ENCODE data around the gene NAALADL2.

DNA sequence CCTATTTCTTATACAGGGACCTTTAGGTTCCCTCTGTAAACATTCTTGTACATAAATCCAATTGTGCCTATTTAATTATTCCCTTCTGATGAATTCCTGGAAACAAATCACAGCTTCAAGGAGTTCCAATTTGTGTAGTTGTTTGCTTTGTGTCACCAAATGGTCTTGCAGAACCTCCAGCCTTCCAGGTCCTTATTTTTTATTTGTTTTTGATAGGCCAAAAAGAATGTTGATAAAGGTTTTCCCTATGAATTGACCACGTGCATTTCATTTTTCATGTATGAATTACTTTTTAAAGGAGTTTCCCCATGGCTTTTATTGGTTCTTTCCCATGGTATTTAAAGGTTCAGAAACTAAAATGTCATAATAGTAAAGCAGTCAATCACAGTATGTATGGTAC is 243.0 kb downstream of the NAALADL2 start:
- no peak for TF ChIP-seq TAF1 (IDR thresholded peaks at IDR 0.05; ENCODE audit: low read depth)
- TF ChIP-seq, protein P1, sequence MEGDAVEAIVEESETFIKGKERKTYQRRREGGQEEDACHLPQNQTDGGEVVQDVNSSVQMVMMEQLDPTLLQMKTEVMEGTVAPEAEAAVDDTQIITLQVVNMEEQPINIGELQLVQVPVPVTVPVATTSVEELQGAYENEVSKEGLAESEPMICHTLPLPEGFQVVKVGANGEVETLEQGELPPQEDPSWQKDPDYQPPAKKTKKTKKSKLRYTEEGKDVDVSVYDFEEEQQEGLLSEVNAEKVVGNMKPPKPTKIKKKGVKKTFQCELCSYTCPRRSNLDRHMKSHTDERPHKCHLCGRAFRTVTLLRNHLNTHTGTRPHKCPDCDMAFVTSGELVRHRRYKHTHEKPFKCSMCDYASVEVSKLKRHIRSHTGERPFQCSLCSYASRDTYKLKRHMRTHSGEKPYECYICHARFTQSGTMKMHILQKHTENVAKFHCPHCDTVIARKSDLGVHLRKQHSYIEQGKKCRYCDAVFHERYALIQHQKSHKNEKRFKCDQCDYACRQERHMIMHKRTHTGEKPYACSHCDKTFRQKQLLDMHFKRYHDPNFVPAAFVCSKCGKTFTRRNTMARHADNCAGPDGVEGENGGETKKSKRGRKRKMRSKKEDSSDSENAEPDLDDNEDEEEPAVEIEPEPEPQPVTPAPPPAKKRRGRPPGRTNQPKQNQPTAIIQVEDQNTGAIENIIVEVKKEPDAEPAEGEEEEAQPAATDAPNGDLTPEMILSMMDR (IDR thresholded peaks at IDR 0.05; ENCODE audit: poor library complexity, severe bottlenecking) = no peak
- TF ChIP-seq EZH2 (IDR thresholded peaks at IDR 0.05; ENCODE audit: borderline replicate concordance, insufficient read depth, low read length, poor library complexity, severe bottlenecking) = no peak
- TF ChIP-seq, protein P2, sequence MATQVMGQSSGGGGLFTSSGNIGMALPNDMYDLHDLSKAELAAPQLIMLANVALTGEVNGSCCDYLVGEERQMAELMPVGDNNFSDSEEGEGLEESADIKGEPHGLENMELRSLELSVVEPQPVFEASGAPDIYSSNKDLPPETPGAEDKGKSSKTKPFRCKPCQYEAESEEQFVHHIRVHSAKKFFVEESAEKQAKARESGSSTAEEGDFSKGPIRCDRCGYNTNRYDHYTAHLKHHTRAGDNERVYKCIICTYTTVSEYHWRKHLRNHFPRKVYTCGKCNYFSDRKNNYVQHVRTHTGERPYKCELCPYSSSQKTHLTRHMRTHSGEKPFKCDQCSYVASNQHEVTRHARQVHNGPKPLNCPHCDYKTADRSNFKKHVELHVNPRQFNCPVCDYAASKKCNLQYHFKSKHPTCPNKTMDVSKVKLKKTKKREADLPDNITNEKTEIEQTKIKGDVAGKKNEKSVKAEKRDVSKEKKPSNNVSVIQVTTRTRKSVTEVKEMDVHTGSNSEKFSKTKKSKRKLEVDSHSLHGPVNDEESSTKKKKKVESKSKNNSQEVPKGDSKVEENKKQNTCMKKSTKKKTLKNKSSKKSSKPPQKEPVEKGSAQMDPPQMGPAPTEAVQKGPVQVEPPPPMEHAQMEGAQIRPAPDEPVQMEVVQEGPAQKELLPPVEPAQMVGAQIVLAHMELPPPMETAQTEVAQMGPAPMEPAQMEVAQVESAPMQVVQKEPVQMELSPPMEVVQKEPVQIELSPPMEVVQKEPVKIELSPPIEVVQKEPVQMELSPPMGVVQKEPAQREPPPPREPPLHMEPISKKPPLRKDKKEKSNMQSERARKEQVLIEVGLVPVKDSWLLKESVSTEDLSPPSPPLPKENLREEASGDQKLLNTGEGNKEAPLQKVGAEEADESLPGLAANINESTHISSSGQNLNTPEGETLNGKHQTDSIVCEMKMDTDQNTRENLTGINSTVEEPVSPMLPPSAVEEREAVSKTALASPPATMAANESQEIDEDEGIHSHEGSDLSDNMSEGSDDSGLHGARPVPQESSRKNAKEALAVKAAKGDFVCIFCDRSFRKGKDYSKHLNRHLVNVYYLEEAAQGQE (IDR thresholded peaks at IDR 0.05; ENCODE audit: borderline replicate concordance) = no peak
- no peak for TF ChIP-seq EP300 (conservative IDR thresholded peaks at IDR 0.05; ENCODE audit: poor library complexity, severe bottlenecking)
- no peak for TF ChIP-seq SMC3 (conservative IDR thresholded peaks at IDR 0.05; ENCODE audit: poor library complexity)
